ENCODE data around the gene DNMT3L. TPM values are rescaled to one million over a fixed set of nuclear protein-coding genes. Genes with fewer than 3 reads are reported as not detected.
"Not testable (repeated sequence)": the region's sequence is repeated elsewhere in the genome, so short reads cannot be mapped to it uniquely, and the experiment has no call there.

DNMT3L gene
- polyA plus RNA-seq, 3 donors from 2014 or later, result not detected

DNA sequence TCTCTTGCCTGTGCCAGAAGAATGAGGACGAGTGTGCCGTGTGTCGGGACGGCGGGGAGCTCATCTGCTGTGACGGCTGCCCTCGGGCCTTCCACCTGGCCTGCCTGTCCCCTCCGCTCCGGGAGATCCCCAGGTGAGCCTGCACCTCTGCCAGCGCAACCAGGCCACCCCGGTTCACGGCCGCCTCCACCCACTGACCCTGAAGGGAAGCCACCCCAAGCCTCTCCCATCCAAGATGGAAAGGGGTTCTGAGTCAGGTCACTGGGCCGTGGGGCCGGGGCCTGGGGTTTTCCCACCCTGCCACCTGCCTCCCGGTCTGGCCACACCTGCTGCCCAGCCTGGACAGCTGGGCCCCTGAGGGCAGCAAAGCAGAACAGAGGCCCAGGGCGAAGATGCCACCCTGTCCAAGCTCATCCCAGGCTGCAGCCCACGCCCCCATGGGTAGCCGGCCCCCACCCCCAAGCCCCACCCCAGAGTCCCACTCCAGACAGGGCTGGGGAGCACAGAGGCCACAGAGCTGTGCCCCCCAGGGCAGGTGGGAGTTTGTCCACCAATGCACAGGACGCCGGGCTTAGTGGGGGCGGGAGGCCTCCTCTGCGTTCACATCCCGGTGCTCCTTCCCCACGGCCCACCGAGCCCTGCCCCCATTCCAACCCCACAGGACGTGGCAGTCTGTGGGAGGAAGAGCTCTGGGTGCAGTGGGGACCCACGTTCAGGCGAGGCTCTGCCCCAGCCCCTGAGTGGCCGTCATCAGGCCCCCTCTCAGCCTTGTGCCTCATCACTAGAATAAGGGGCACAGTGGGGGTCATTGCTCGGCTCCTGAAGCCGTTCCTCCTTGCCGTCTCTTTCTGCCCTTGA is 29.6 kb upstream of the DNMT3L start:
- H3K4me3 Mint-ChIP-seq, result no peak overlapping the region
- no peaks in the 10 kb centered on the region for H3K36me3 Mint-ChIP-seq
- peaks cover 0 to 1% (median 0%) of the 10 kb centered on the region in 6 donors for H3K9me3 Mint-ChIP-seq
- H3K27me3 Mint-ChIP-seq (ENCODE audit: low read depth in 3 of 3), result peaks cover 0 to 9% (median 0%) of the 10 kb centered on the region in 3 donors
- DNase-seq, result no peak
- H3K4me1 Mint-ChIP-seq, result no peaks in the 10 kb centered on the region
- H3K27ac Mint-ChIP-seq, result no peak overlapping the region

DNA sequence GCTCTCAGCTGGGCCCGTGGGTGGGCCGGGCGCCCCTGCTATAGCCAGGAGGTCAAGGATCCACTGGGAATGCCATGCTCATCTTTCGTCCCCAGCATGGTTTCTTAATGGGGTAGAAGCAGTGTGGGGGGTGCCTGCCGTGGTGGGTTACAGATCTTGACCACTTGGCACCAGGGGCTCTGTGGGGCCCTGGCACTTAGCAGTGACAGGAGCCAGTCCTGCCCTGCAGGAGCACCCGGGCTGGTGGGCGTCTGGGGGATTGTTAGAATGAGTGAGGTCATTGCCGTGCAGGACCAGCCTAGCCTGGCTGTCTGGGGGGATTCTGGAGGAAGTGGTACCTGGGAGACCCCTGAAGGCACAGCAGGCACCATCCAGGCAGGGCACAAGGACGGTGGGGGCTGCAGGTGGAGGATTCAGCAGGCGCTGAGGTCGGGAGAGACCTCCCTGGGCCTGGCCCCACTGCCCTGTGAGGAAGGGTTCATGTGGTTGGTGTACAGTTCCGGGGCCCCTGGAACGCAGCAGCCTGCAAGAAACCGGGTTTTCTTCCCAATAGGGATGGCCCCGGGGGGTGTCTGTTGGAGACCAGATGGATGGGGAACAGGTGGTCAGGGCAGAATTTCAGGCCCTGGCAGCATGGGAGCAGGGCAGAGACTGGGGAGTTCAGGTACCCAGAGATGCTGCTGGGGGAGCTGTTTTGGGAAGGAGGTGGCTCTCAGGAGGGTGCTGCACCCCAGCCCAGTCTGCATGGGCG is 28.8 kb upstream of the DNMT3L start:
- DNase-seq, result no peak

DNA sequence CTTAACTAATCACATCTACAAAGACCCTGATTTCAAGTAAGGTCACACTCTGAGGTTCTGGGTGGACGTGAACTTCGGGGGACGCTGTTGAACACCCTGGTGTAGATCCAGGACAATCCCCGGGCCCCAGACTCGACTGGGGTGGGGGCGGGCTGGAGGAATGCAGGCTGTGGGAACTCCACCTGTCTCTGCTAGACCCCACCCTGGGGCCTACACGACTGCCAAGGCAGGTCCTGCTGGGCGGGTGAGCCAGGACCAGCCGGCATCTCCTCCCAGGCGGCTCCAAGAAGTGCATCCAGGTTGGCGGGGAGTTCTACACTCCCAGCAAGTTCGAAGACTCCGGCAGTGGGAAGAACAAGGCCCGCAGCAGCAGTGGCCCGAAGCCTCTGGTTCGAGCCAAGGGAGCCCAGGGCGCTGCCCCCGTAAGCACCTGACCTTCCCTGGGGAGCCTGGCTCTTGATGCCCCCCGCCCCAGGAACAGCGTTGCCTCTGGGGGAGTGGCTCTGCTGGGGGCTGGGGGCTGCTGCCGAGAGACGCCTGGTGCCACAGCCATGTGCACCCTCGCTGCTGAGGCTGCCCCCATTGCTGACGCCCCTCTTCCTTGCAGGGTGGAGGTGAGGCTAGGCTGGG is 27.8 kb upstream of the DNMT3L start:
- Mint-ChIP-seq H3K4me3 (no peak overlapping the region), H3K27me3 (ENCODE audit: low read depth in 3 of 3) (peaks cover 0 to 9% (median 0%) of the 10 kb centered on the region in 3 donors)
- no peak for DNase-seq

More for the DNA sequence above, 28.8 kb upstream of the DNMT3L start:
- H3K36me3 Mint-ChIP-seq, result no peaks in the 10 kb centered on the region
- H3K9me3 Mint-ChIP-seq, result peaks cover 0 to 1% (median 0%) of the 10 kb centered on the region in 6 donors
- H3K4me3 Mint-ChIP-seq, result no peak overlapping the region
- H3K27me3 Mint-ChIP-seq (ENCODE audit: low read depth in 3 of 3), result peaks cover 0 to 9% (median 0%) of the 10 kb centered on the region in 3 donors
- no peak overlapping the region for H3K27ac Mint-ChIP-seq
- H3K4me1 Mint-ChIP-seq, result no peaks in the 10 kb centered on the region

DNA sequence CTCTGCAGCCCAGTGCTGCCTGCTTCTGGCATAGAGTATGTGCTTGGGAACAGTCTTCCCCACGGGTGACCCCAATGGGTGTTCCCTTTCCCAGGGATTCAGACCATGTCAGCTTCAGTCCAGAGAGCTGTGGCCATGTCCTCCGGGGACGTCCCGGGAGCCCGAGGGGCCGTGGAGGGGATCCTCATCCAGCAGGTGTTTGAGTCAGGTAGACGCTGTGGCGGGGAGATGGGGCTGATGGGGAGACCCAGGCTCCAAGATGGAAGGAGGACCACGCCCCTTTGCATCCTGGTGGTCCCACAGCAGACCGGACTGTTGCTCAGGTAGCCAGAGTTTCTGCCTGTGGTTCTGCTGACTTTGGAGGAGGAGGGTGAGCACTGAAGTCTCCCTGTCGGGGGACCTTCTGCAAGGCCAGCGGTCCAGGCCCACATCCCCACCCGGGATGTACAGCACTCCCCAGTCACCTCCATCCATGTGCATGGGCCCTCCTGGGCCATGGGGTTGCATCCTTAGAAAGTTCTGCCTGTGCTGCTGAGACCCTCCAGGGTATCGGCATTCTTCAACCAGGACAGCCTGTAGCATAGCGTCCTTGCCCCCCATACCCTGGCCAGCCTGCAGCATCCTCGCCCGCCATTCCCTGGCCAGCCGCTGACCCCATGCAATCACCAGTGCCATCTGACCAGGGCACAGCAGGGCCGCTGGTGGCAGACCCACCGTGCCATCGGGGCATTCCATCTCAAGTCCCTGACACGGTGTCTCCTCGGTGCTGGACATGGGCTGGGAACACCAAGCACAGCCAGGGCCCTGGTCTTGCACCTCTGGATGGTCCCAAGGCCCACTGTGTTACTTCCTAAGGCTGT is 26.8 kb upstream of the DNMT3L start:
- peaks cover 0 to 9% (median 0%) of the 10 kb centered on the region in 3 donors for H3K27me3 Mint-ChIP-seq (ENCODE audit: low read depth in 3 of 3)
- H3K27ac Mint-ChIP-seq, result peak overlapping the region in 1 of 6 donors; percentile 56
- H3K4me1 Mint-ChIP-seq, result no peaks in the 10 kb centered on the region
- no peak overlapping the region for H3K4me3 Mint-ChIP-seq
- peaks cover 0 to 1% (median 0%) of the 10 kb centered on the region in 6 donors for H3K9me3 Mint-ChIP-seq
- no peak for DNase-seq
- no peaks in the 10 kb centered on the region for H3K36me3 Mint-ChIP-seq

More for the DNA sequence above, 27.8 kb upstream of the DNMT3L start:
- Mint-ChIP-seq H3K9me3 (peaks cover 0 to 1% (median 0%) of the 10 kb centered on the region in 6 donors), H3K36me3 (no peaks in the 10 kb centered on the region), H3K4me1 (no peaks in the 10 kb centered on the region), H3K27ac (no peak overlapping the region)

DNA sequence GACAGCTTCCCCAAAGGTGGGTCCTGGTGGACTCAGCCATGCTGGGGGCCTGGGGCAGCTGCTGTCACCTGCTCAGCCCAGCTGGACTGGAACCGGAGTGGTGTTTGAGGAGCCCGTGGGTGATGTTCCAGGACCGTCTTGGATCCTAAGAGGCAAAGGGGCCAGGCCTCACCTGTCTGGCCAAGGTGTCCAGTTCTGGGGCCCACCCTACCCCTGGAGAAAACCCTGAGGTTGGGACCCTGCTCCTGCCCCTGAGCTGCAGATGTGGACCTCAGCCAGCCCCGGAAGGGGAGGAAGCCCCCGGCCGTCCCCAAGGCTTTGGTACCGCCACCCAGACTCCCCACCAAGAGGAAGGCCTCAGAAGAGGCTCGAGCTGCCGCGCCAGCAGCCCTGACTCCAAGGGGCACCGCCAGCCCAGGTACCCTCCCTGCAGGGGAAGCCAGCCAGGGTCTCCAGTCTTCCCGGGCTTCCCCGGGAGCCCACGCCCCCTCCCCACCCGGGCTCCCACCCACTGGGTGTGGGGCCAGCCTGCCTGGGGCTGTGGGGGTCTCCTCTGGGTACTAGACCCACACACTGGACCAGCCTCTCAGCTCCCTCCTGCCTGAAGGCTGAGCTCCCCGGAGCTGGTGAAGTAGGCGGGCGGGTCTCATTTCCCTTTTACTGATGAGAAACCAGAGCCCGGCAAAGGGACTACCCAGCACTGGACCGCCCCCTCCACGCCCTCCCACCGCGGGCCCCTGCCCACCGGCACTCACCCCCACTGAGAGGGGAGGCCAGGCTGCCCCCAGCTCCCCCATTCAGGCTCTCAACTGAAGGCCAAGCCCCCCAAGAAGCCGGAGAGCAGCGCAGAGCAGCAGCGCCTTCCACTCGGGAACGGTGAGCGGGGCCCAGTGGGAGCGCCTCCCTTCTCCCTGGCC is 25.3 kb upstream of the DNMT3L start:
- Mint-ChIP-seq H3K27ac (no peak overlapping the region), H3K36me3 (no peaks in the 10 kb centered on the region), H3K27me3 (ENCODE audit: low read depth in 3 of 3) (peaks cover 0 to 9% (median 2%) of the 10 kb centered on the region in 3 donors), H3K4me3 (no peak overlapping the region), H3K4me1 (no peaks in the 10 kb centered on the region), H3K9me3 (peaks cover 0 to 1% (median 0%) of the 10 kb centered on the region in 6 donors)
- no peak for DNase-seq

DNA sequence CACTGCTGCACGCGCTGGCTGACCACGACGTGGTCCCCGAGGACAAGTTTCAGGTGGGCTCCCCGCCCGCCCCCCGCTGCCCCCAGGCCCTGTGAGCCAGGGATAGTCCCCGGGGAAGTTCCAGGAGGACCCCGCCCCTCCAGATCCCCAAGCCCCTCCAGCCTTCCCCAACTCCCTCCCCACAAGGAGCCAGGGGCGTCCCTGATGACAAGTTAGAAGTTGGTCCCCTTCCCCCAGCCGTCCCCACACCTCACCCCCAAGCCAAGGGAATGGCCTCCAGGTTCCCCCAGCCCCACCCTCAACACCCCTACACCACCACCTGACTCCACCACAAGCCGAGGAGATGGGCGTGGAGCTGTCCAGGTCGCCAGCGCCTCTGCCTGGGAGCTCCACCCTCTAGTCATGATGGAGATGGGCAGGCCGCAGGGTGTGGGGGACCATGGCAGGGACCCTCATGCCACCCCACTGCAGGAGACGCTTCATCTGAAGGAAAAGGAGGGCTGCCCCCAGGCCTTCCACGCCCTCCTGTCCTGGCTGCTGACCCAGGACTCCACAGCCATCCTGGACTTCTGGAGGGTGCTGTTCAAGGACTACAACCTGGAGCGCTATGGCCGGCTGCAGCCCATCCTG is 24.5 kb upstream of the DNMT3L start:
- no peak overlapping the region for H3K4me3 Mint-ChIP-seq
- H3K4me1 Mint-ChIP-seq, result no peaks in the 10 kb centered on the region
- no peak overlapping the region for H3K27ac Mint-ChIP-seq
- DNase-seq, result no peak
- H3K9me3 Mint-ChIP-seq, result peaks cover 0 to 1% (median 0%) of the 10 kb centered on the region in 6 donors
- no peaks in the 10 kb centered on the region for H3K36me3 Mint-ChIP-seq
- H3K27me3 Mint-ChIP-seq (ENCODE audit: low read depth in 3 of 3), result peaks cover 0 to 6% (median 3%) of the 10 kb centered on the region in 3 donors

DNA sequence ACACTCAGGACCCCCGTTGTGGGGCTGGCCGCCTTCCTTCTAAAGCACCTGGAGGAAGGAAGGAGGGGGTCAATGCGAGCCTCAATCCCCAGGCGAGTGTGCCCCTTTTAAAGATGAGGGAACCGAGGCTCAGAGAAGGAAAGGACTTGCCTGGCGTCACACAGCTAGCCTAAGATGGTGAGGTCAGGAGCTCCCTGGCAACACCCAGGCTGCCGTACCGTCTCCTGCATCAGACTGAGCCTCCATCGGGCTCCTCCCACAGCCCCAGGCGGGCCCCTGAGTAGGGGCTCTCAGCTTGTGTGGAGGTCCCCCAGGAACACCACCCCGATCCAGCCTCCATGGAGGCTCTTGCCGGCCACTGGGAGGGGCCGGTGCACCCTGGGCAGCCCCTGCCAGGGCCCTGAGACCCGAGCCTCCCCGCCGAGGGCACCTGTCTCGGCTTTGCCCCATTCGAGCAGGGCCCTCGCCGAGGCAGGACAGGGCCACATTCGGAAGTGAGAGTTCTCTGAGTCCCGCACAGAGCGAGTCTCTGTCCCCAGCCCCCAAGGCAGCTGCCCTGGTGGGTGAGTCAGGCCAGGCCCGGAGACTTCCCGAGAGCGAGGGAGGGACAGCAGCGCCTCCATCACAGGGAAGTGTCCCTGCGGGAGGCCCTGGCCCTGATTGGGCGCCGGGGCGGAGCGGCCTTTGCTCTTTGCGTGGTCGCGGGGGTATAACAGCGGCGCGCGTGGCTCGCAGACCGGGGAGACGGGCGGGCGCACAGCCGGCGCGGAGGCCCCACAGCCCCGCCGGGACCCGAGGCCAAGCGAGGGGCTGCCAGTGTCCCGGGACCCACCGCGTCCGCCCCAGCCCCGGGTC is 23.7 kb upstream of the DNMT3L start, which contains the start of gene AIRE:
AIRE (plus strand) TSS at position 739 of the 855 bp plus-strand sequence. CDS start 131 bp downstream, outside the sequence.
- H3K4me1 Mint-ChIP-seq, result no peaks in the 10 kb centered on the region
- H3K4me3 Mint-ChIP-seq, result no peak within 1 kb of the TSS
- no peak for DNase-seq

DNA sequence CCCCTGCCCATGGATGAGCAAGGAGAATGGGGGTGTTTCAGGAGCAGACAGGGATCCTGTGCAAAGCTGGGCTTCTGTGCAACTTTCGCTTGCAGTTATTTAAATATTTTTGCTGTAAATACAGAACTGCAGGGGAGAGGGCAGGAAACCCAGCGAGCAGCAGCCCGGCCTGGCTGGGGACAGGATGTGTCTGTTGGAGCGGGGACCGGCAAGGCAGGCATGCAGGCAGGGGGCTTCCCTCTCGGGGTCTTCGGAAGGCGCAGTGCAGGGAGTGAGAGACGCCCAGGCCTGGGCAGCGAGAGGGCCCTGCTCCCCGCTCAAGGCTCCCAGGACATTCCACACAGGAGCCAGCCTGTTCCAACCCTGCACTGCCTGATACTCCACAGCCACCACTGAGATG is 22.3 kb upstream of the DNMT3L start:
- H3K27me3 Mint-ChIP-seq (ENCODE audit: low read depth in 3 of 3), result peaks cover 3 to 4% (median 3%) of the 10 kb centered on the region in 3 donors
- no peak overlapping the region for H3K27ac Mint-ChIP-seq
- no peaks in the 10 kb centered on the region for H3K4me1 Mint-ChIP-seq
- no peaks in the 10 kb centered on the region for H3K36me3 Mint-ChIP-seq
- DNase-seq, result no peak
- H3K4me3 Mint-ChIP-seq, result no peak overlapping the region
- H3K9me3 Mint-ChIP-seq, result no peaks in the 10 kb centered on the region

More for the DNA sequence above, 23.7 kb upstream of the DNMT3L start, which contains the start of gene AIRE:
- peaks cover 0 to 5% (median 3%) of the 10 kb centered on the region in 3 donors for H3K27me3 Mint-ChIP-seq (ENCODE audit: low read depth in 3 of 3)
- H3K9me3 Mint-ChIP-seq, result no peaks in the 10 kb centered on the region
- H3K27ac Mint-ChIP-seq, result no peak within 1 kb of the TSS
- H3K36me3 Mint-ChIP-seq, result no peaks in the 10 kb centered on the region

DNA sequence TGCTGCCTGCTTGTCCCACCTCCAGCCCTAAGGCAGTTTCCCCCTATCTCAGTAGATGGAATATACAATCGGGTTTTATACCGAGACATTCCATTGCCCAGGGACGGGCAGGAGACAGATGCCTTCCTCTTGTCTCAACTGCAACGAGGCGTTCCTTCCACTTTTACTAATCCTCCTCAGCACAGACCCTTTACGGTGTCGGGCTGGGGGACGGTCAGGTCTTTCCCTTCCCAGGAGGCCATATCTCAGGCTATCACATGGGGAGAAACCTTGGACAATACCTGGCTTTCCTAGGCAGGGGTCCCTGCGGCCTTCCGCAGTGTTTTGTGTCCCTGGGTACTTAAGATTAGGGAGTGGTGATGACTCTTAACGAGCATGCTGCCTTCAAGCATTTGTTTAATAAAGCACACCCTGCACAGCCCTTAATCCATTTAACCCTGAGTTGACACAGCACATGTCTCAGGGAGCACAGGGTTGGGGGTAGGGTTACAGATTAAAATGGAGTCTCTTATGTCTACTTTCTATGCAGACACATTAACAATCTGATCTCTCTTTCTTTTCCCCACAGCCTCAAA is 21.6 kb upstream of the DNMT3L start:
- not testable (repeated sequence) for DNase-seq; H3K4me3 Mint-ChIP-seq; H3K27me3 Mint-ChIP-seq (ENCODE audit: low read depth in 3 of 3)

DNA sequence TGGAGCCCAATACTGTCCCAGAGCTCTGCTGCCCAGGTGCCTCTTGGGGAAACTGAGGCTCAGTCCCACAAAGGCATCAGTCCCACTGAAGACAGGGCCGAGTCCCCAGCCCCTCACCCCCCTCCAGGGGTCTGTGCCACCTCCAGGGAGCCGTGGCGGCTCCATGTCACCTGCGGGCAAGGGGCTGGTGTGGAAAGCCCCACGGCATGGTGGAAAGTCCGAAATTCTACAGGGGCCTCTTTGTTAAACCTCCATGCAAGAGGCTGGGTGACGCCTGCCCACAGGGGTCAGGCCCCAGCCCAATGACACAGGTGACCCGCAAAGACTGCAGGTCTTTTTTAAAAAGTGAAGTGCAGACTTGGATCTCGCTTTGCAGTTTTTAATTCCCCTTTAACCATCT is 20.7 kb upstream of the DNMT3L start:
- Mint-ChIP-seq H3K27ac (no peak overlapping the region), H3K36me3 (no peaks in the 10 kb centered on the region), H3K4me3 (no peak overlapping the region), H3K9me3 (no peaks in the 10 kb centered on the region), H3K27me3 (ENCODE audit: low read depth in 3 of 3) (peaks cover 3 to 6% (median 3%) of the 10 kb centered on the region in 3 donors), H3K4me1 (no peaks in the 10 kb centered on the region)
- no peak for DNase-seq

More for the DNA sequence above, 21.6 kb upstream of the DNMT3L start:
- not testable (repeated sequence) for H3K36me3 Mint-ChIP-seq, H3K4me1 Mint-ChIP-seq, H3K27ac Mint-ChIP-seq, H3K9me3 Mint-ChIP-seq

DNA sequence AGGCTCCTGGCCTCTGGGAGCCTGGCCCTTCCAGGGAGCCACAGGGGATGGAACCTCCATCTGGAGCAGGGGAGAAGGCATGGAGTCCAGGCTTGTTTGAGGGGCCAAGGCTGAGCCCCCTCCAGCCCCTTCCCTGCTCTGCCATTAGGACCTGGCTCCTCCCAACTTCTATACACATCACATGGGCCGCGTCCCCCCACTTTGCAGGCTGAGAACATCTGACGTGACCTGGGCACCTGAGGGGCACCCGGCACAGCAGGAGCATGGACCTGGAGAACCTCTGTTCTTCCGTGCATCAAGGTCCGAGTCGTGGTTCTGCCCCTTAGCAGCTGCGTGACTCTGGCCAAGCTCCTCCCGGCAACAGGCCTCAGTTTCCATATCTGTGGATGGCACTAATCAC is 20.1 kb upstream of the DNMT3L start:
- Mint-ChIP-seq H3K9me3 (no peaks in the 10 kb centered on the region), H3K4me1 (no peaks in the 10 kb centered on the region), H3K27me3 (ENCODE audit: low read depth in 3 of 3) (peaks cover 3 to 6% (median 3%) of the 10 kb centered on the region in 3 donors), H3K27ac (no peak overlapping the region), H3K4me3 (no peak overlapping the region), H3K36me3 (no peaks in the 10 kb centered on the region)
- DNase-seq, result no peak

Measured in immature natural killer cell (primary cell).